Measurements from ENCODE around the gene PAK2.
"Not testable (repeated sequence)": the region's sequence is repeated elsewhere in the genome, so short reads cannot be mapped to it uniquely, and the experiment has no call there.

The PAK2 gene

GRCh38 chr3:196736670-196737374, 2.8 kb upstream of the PAK2 start:
- TF ChIP-seq CTCF (IDR thresholded peaks at IDR 0.05; ENCODE audit: low read depth, low read length) = no peak
- H3K4me3 ChIP-seq (replicated peaks in 1 of 2; ENCODE audit: low read depth in 2 of 2, low read length in 2 of 2) = no peak overlapping the region
- DNase-seq (ENCODE audit: low read depth in 2 of 2) = peak; percentile 26 to 36

- no peak for DNase-seq (ENCODE audit: low read depth in 2 of 2)
- TF ChIP-seq CTCF (IDR thresholded peaks at IDR 0.05; ENCODE audit: low read depth, low read length) = no peak
- H3K4me3 ChIP-seq (replicated peaks in 1 of 2; ENCODE audit: low read depth in 2 of 2, low read length in 2 of 2) = no peak overlapping the region
Measured at GRCh38 chr3:196737655-196738054, 2.0 kb upstream of the PAK2 start.

- peak; percentile 67 to 70 for DNase-seq (ENCODE audit: low read depth in 2 of 2)
- TF ChIP-seq CTCF (IDR thresholded peaks at IDR 0.05; ENCODE audit: low read depth, low read length) = no peak
- peak overlapping the region; percentile 80 to 83 for H3K4me3 ChIP-seq (replicated peaks in 1 of 2; ENCODE audit: low read depth in 2 of 2, low read length in 2 of 2)
Measured at GRCh38 chr3:196740481-196741248, 1.0 kb downstream of the PAK2 start.

- H3K4me3 ChIP-seq (replicated peaks in 1 of 2; ENCODE audit: low read depth in 2 of 2, low read length in 2 of 2) = peak overlapping the region; percentile 80 to 83
- TF ChIP-seq CTCF (IDR thresholded peaks at IDR 0.05; ENCODE audit: low read depth, low read length) = no peak
- no peak for DNase-seq (ENCODE audit: low read depth in 2 of 2)
Measured at GRCh38 chr3:196741249-196741889, 1.7 kb downstream of the PAK2 start.

- DNase-seq (ENCODE audit: low read depth in 2 of 2); H3K4me3 ChIP-seq (replicated peaks in 1 of 2; ENCODE audit: low read depth in 2 of 2, low read length in 2 of 2): not testable (repeated sequence)
Measured at GRCh38 chr3:196743569-196743968, 3.9 kb downstream of the PAK2 start.

GRCh38 chr3:196749125-196749524, 9.5 kb downstream of the PAK2 start:
- no peak for DNase-seq (ENCODE audit: low read depth in 2 of 2)
- no peak for TF ChIP-seq CTCF (IDR thresholded peaks at IDR 0.05; ENCODE audit: low read depth, low read length)
- no peak overlapping the region for H3K4me3 ChIP-seq (replicated peaks in 1 of 2; ENCODE audit: low read depth in 2 of 2, low read length in 2 of 2)

- no peak for TF ChIP-seq CTCF (IDR thresholded peaks at IDR 0.05; ENCODE audit: low read depth, low read length)
- no peak overlapping the region for H3K4me3 ChIP-seq (replicated peaks in 1 of 2; ENCODE audit: low read depth in 2 of 2, low read length in 2 of 2)
- DNase-seq (ENCODE audit: low read depth in 2 of 2) = no peak
Measured at GRCh38 chr3:196753201-196753600, 13.5 kb downstream of the PAK2 start.
